Effector memory CD8-positive, alpha-beta T cell (primary cell): ENCODE data around the gene DLGAP1.
"Not testable (repeated sequence)": the region's sequence is repeated elsewhere in the genome, so short reads cannot be mapped to it uniquely, and the experiment has no call there.

ENCODE experiments used
- ATAC-seq: fragments of 150-1000 bp; cut with Tn5 transposase; replicated peaks from 2 replicates; pipeline ENCODE4 v1.10.0; 2021; ENCODE audit warnings: mild to moderate bottlenecking, moderate library complexity
- DNase-seq, 3 experiments: peaks; one replicate each; pipeline ENCODE4 v3.0.0; 2021
- H3K27ac Mint-ChIP-seq, 2 donors: one replicate each; pipeline ENCODE4 v1.8.0; 2022; ENCODE audit warnings: mild to moderate bottlenecking in 2 of 2, mixed read lengths in 2 of 2, moderate library complexity in 2 of 2
- H3K27me3 Mint-ChIP-seq, 2 donors: one replicate each; pipeline ENCODE4 v1.8.0; 2022; ENCODE audit warnings: mixed read lengths in 2 of 2
- H3K36me3 Mint-ChIP-seq: one replicate; pipeline ENCODE4 v1.8.0; 2022; ENCODE audit warnings: mild to moderate bottlenecking, moderate library complexity, mixed read lengths; ENCODE audit not compliant: insufficient read depth
- H3K4me1 Mint-ChIP-seq, 2 donors: one replicate each; pipeline ENCODE4 v1.8.0; 2022; ENCODE audit warnings: low read depth in 2 of 2, mixed read lengths in 2 of 2
- H3K4me3 Mint-ChIP-seq, 2 donors: one replicate each; pipeline ENCODE4 v1.8.0; 2022; ENCODE audit warnings: mild to moderate bottlenecking in 2 of 2, mixed read lengths in 2 of 2, moderate library complexity in 2 of 2
- H3K9me3 Mint-ChIP-seq, 2 donors: one replicate each; pipeline ENCODE4 v1.8.0; 2022; ENCODE audit warnings: mixed read lengths in 2 of 2

DLGAP1 gene

GRCh38 chr18:4358618-4359017 is 96.5 kb downstream of the DLGAP1 start:
- no peak for ATAC-seq
- Mint-ChIP-seq H3K36me3 (no peaks in the 10 kb centered on the region), H3K27ac (no peak overlapping the region), H3K9me3 (peaks cover 22 to 39% of the 10 kb centered on the region in 2 donors), H3K4me1 (no peaks in the 10 kb centered on the region), H3K27me3 (no peaks in the 10 kb centered on the region), H3K4me3 (no peak overlapping the region)
- no peak for DNase-seq

DNA sequence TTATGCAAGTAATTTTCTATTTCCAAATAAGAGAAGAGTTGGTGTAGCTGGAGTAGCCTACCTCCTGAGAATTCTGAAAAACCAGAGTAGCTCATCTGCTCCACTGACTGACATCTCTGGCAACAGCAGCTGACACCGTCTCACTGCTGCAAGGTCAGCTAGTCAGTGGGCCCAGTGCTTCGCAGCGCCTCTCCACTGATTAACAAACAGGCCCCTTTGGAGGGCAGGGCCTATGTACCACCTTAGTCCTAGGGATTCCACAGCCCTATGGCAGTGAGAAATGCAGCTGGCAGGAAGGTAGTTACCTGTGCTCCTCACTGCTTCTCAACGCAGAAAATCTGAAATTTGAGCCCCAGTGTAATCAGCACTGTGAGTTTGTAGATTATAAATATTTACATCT is 97.5 kb downstream of the DLGAP1 start:
- no peaks in the 10 kb centered on the region for H3K4me1 Mint-ChIP-seq
- no peak overlapping the region for H3K27ac Mint-ChIP-seq
- peaks cover 23 to 47% of the 10 kb centered on the region in 2 donors for H3K9me3 Mint-ChIP-seq

DNA sequence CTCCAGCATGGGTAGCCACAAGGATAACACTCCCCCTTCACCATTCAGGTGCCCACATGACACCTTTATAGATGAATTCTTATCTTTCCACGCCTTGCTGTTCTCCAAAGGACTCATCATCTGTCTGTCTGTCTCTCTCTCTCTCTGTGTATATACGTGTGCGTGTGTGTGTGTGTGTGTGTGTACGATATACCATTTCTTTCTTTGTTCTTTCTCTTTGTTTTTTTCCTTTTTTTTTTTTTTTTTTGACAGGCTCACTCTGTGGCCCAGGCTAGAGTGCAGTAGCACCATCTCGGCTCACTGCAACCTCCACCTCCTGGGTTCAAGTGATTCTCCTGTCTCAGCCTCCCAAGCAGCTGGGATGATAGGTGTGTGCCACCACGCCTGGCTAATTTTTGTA is 98.2 kb downstream of the DLGAP1 start:
- DNase-seq (no peak), ATAC-seq (no peak)
- Mint-ChIP-seq H3K27ac (no peak overlapping the region), H3K27me3 (no peaks in the 10 kb centered on the region), H3K36me3 (no peaks in the 10 kb centered on the region), H3K4me1 (no peaks in the 10 kb centered on the region), H3K9me3 (peaks cover 20 to 52% of the 10 kb centered on the region in 2 donors), H3K4me3 (no peak overlapping the region)

More for the DNA sequence above, 97.5 kb downstream of the DLGAP1 start:
- H3K36me3 Mint-ChIP-seq, result no peaks in the 10 kb centered on the region
- no peaks in the 10 kb centered on the region for H3K27me3 Mint-ChIP-seq
- no peak overlapping the region for H3K4me3 Mint-ChIP-seq
- no peak for DNase-seq
- ATAC-seq, result no peak

DNA sequence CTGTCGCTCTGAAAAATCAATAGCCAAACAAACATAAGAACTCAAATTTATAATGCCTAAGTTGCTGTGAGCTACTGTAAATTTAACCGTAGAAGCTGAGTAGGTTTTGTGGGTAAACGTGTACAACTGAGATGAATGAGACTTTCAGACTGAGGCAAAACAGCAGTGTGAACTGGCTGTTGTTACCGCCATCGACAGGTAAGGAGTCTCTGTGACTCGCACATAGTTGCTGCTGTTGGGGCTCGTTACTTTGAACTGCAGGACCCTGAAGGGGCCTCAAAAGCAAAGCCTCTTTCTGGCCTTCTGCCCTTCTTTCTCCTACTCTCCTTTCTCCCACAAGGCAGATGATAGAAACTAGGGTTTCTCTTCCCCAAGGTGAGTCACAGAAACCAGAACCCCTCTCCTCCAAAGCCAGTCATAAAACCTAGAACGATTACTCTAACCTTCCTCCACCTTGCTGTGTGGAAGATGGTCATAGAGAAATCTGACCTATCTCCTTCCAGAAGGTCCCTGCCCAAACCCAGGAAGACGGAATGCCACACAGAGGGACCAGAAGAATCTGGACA is 101.2 kb downstream of the DLGAP1 start:
- H3K4me1 Mint-ChIP-seq, result no peaks in the 10 kb centered on the region
- H3K27ac Mint-ChIP-seq, result no peak overlapping the region
- H3K27me3 Mint-ChIP-seq, result no peaks in the 10 kb centered on the region
- no peaks in the 10 kb centered on the region for H3K36me3 Mint-ChIP-seq
- ATAC-seq, result no peak
- H3K4me3 Mint-ChIP-seq, result no peak overlapping the region
- DNase-seq, result no peak
- H3K9me3 Mint-ChIP-seq, result peaks cover 17 to 37% of the 10 kb centered on the region in 2 donors

- Mint-ChIP-seq H3K36me3 (no peaks in the 10 kb centered on the region), H3K4me1 (no peaks in the 10 kb centered on the region), H3K4me3 (no peak overlapping the region), H3K9me3 (peaks cover 17 to 37% of the 10 kb centered on the region in 2 donors), H3K27me3 (no peaks in the 10 kb centered on the region), H3K27ac (no peak overlapping the region)
- ATAC-seq (no peak), DNase-seq (no peak)
Observed at GRCh38 chr18:4352746-4353551, 102.2 kb downstream of the DLGAP1 start.

- no peaks in the 10 kb centered on the region for H3K4me1 Mint-ChIP-seq
Observed at GRCh38 chr18:4351005-4351404, 104.1 kb downstream of the DLGAP1 start.

GRCh38 chr18:4335386-4335785 is 119.7 kb downstream of the DLGAP1 start:
- Mint-ChIP-seq H3K27ac (no peak overlapping the region), H3K27me3 (no peaks in the 10 kb centered on the region)
- no peak for ATAC-seq

More at GRCh38 chr18:4351005-4351404, 104.1 kb downstream of the DLGAP1 start:
- DNase-seq, result no peak
- no peak for ATAC-seq
- H3K36me3 Mint-ChIP-seq, result no peaks in the 10 kb centered on the region
- no peak overlapping the region for H3K27ac Mint-ChIP-seq
- peaks cover 9 to 28% of the 10 kb centered on the region in 2 donors for H3K9me3 Mint-ChIP-seq
- H3K4me3 Mint-ChIP-seq, result no peak overlapping the region
- no peaks in the 10 kb centered on the region for H3K27me3 Mint-ChIP-seq

GRCh38 chr18:4333043-4333442 is 122.1 kb downstream of the DLGAP1 start:
- no peaks in the 10 kb centered on the region for H3K4me1 Mint-ChIP-seq
- H3K36me3 Mint-ChIP-seq, result no peaks in the 10 kb centered on the region

More at GRCh38 chr18:4335386-4335785, 119.7 kb downstream of the DLGAP1 start:
- no peak overlapping the region for H3K4me3 Mint-ChIP-seq
- no peaks in the 10 kb centered on the region for H3K36me3 Mint-ChIP-seq
- no peaks in the 10 kb centered on the region for H3K4me1 Mint-ChIP-seq
- peaks cover 7 to 13% of the 10 kb centered on the region in 2 donors for H3K9me3 Mint-ChIP-seq
- no peak for DNase-seq

GRCh38 chr18:4319738-4320677 is 135.1 kb downstream of the DLGAP1 start:
- DNase-seq, result no peak
- Mint-ChIP-seq H3K27ac (no peak overlapping the region), H3K36me3 (no peaks in the 10 kb centered on the region), H3K4me1 (no peaks in the 10 kb centered on the region), H3K27me3 (no peaks in the 10 kb centered on the region), H3K4me3 (no peak overlapping the region), H3K9me3 (peaks cover 5 to 7% of the 10 kb centered on the region in 2 donors)
- ATAC-seq, result no peak

More at GRCh38 chr18:4333043-4333442, 122.1 kb downstream of the DLGAP1 start:
- H3K27ac Mint-ChIP-seq, result no peak overlapping the region
- DNase-seq, result no peak
- no peaks in the 10 kb centered on the region for H3K27me3 Mint-ChIP-seq
- no peak overlapping the region for H3K4me3 Mint-ChIP-seq
- H3K9me3 Mint-ChIP-seq, result peaks cover 7 to 18% of the 10 kb centered on the region in 2 donors
- no peak for ATAC-seq

GRCh38 chr18:4318311-4318710 is 136.8 kb downstream of the DLGAP1 start:
- ATAC-seq (no peak), DNase-seq (no peak)
- H3K27me3 Mint-ChIP-seq, result no peaks in the 10 kb centered on the region
- no peak overlapping the region for H3K4me3 Mint-ChIP-seq
- no peaks in the 10 kb centered on the region for H3K36me3 Mint-ChIP-seq
- H3K9me3 Mint-ChIP-seq, result peaks cover 0 to 6% of the 10 kb centered on the region in 2 donors
- no peak overlapping the region for H3K27ac Mint-ChIP-seq
- no peaks in the 10 kb centered on the region for H3K4me1 Mint-ChIP-seq

- not testable (repeated sequence) for ATAC-seq, H3K4me3 Mint-ChIP-seq, H3K36me3 Mint-ChIP-seq, H3K27ac Mint-ChIP-seq, H3K4me1 Mint-ChIP-seq, H3K9me3 Mint-ChIP-seq, H3K27me3 Mint-ChIP-seq, DNase-seq
Observed at GRCh38 chr18:4311945-4312344, 143.2 kb downstream of the DLGAP1 start.

GRCh38 chr18:4311136-4311535 is 144.0 kb downstream of the DLGAP1 start:
- no peak overlapping the region for H3K4me3 Mint-ChIP-seq
- H3K27ac Mint-ChIP-seq, result no peak overlapping the region
- ATAC-seq (no peak), DNase-seq (no peak)
- peaks cover 4 to 6% of the 10 kb centered on the region in 2 donors for H3K9me3 Mint-ChIP-seq
- H3K36me3 Mint-ChIP-seq, result no peaks in the 10 kb centered on the region
- H3K4me1 Mint-ChIP-seq, result no peaks in the 10 kb centered on the region
- no peaks in the 10 kb centered on the region for H3K27me3 Mint-ChIP-seq

DNA sequence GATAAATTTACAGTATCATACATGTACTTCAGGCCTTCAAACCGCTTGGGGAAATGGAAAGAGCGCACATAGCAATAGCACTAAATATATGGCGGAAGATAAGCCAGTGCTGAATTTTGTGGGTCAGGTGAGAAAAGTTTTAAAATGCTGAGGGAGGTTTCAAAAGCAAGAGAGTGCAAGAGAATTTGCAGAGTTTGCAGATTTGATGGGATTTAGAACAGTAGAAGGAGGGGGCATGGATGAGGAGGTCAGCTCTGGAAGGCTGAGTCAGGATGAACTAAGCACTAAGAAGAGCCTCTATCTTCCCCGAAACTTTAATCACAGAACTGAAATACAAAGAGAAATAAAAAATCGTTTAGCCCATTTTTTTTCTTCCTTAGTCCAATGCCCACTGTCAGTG is 145.9 kb downstream of the DLGAP1 start:
- Mint-ChIP-seq H3K27me3 (no peaks in the 10 kb centered on the region), H3K27ac (no peak overlapping the region), H3K4me3 (no peak overlapping the region), H3K4me1 (no peaks in the 10 kb centered on the region), H3K9me3 (peaks cover 4 to 6% of the 10 kb centered on the region in 2 donors), H3K36me3 (no peaks in the 10 kb centered on the region)
- ATAC-seq, result no peak
- DNase-seq, result no peak
